SHP77 treated with DMSO at 0.1 percent for 48 hours (cell line): Measurements from ENCODE around the gene FRG2B.
"Not testable (repeated sequence)": the region's sequence is repeated elsewhere in the genome, so short reads cannot be mapped to it uniquely, and the experiment has no call there.

ENCODE experiments used
- DNase-seq: peaks from one replicate; lab custom pipeline; 2025; lab: John Stamatoyannopoulos, UW

FRG2B gene

DNA sequence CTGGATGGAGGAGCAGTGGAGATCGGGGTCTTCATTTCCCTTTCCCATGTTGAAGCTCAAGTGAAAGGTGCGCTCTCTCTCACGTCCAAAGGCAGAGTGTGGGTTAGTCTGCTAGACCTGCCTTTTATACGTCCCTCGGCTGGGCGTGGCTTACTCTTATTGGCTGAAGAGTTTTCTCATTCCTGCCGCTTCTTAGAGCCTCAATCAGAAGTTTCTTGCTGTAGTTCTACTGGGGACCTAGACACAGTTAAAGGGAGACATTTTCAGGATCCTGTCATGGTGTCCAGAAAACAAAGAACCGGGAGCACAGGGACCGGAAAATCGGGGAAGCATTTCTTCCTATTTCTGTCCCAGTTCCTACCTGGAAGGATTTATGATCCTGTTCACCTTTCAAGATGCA lies at the start of gene FRG2B:
TSS of gene FRG2B (minus strand) at position 101 of the 400 bp plus-strand sequence. CDS start at position 48, 53 bp downstream.
- DNase-seq, result not testable (repeated sequence)

DNA sequence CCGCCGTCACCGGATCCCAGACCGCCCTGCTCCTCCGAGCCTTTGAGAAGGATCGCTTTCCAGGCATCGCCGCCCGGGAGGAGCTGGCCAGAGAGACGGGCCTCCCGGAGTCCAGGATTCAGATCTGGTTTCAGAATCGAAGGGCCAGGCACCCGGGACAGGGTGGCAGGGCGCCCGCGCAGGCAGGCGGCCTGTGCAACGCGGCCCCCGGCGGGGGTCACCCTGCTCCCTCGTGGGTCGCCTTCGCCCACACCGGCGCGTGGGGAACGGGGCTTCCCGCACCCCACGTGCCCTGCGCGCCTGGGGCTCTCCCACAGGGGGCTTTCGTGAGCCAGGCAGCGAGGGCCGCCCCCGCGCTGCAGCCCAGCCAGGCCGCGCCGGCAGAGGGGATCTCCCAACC lies 40.9 kb upstream of the FRG2B start:
- not testable (repeated sequence) for DNase-seq

DNA sequence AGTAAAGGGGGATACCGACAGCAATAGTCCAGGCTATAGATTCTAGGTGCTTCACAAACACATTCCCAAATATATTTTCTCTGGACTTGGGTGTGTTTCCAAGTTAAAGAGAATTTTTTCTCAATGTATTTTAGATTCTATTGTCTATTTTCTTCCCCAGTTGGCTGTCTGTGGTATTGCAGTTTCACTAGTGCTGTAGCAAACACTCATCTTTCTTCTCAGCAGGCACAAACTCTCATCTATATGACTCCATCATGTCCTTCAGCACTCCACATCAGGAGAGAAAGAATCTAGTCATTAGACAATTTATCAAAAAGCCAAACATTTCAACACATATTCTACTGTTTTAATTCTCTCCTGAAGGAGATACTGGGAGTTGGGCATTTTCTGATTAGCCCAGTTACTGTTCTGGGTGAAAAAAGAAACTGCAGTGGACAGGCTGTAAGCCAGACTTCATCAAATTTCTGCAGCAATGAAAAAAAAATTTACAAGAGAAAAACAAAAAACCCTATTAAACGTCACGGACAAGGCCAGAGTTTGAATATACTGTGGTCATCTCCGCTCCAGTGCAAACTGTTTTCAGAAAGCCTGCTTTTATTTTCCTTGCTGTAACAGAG lies 37.1 kb upstream of the FRG2B start:
- DNase-seq, result not testable (repeated sequence)

DNA sequence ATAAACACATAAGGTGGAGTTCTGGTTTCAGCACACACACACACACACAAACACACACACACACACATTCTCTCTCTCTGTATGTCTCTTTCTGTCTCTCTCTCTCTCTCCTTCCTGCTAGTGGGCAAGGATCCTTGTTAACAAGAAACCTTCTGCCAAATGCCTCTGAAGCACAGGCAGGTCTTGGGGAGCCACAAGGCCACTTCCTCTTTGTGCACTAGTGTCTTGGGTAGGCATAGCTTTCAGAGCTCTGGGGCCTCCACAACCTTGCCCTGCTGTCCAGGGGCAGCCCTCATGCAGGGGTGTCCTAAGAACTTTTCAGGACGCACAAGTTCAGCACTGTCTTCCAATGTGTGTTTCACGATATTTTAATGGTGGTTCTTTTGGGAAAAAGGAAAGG lies 34.5 kb upstream of the FRG2B start:
- DNase-seq, result not testable (repeated sequence)

DNA sequence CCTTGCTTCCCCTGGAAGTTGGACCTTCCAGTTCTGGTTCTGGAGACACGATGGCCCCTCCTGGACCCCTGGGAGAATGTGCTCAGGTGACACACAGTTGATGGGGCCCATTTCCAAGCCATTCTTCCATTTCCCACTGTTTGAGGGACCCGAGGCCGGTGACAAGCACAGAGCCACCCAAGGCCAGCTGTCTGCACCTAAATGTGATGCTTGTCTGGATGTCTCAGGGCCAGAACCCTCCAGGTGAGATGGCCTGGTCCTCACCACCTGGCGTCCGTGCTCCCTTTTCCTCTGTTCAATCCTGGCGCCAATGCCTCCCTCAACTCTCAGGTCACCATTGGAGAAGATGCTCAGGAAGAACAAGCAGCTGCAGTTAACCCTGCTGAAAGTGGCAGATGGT lies 33.9 kb upstream of the FRG2B start:
- DNase-seq, result not testable (repeated sequence)

DNA sequence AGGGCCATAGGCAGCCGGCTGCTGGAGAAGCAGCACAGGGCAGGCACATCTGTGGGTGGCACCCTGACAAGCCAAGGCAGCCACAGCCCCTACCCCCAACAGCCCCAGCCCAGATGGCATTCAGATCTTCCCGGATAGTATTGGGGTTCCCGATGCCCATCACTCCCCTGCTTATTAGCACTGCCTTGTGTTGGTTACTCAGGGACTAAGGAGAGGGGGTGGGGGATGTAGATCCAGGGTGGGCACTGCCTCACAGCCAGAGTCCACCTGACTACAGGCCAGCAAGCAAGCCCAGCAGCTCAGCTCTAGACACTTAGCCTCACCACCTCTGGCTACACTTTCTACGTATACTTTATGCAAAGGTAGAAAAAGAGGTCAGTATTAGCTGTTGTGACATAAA lies 30.7 kb upstream of the FRG2B start:
- DNase-seq, result not testable (repeated sequence)

DNA sequence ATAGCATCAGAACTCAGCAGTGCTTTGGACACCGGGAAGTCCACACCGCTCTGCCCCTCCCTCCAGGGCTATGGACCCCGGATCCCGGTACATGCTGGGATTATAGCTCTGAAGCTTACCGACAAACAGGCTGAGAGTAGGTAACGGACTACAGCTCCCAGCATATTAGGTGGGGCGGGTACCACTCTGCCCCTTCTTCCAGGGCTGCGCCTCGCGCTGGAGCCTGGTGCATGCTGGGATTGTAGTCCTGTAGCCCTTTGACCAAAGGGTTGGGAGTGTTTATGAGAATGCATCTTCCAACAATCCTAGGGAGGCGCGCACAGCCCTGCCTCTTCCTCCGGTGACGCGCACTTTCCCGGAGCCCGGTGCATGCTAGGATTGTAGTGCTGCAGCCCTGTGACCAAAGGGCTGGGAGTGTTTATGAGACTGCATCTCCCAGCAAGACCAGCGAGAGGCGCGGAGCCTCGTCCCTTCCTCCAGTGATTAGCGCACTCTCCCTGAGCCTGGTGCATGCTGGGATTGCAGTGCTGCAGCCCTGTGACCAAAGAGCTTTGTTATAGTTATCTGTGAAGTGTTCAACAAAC lies 22.4 kb upstream of the FRG2B start:
- DNase-seq, result not testable (repeated sequence)

DNA sequence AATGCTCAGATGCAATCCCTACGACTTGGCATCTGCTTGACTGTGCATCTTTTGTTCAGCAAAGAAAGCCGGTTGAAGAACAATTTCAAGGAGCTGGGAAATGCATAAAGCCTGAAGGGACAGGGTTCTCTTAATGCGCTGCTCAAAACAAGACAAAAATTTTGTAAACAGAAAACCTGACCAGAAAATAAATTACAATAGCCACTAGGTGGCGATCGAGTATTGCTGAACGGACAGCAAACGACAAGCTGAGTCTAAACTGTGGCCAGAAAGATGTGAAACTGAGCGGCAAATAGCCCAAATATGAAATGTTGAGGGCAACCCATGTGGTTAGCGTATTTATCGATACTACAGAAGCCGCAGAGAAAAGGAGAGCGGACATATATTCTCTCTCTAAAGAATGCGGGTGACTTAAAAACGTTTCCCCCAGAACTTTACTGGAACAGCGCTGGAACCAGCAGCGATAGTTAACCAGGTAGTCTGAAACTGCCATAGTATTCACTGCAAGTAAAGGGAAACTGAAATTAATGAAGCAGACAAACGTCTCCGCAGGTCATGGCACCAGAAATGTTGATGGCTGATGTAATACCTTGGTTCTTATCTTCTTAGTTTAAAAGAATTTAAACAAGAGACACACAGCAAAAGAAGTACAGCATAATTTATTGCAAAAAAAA lies 20.6 kb upstream of the FRG2B start:
- DNase-seq, result not testable (repeated sequence)

DNA sequence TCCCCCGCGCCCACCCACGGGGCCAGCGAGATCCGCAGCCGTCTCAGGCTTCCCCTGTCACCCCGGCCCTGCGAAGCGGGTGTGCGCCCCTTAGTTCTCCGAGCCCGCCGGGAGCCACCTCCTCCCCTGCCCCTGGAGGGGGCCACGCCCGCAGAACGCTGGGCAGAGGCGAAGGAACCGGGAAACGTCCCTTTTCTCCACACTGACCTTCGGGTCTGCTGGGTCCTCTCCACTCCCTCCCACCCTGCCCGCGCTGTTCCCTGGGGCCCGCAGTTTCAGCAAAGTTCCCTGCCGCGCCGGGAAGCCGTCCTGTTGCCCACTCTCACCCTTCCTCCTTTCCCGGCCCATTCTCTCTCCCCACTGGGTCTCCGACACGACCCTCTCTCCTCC lies 11.2 kb upstream of the FRG2B start:
- DNase-seq, result not testable (repeated sequence)

DNA sequence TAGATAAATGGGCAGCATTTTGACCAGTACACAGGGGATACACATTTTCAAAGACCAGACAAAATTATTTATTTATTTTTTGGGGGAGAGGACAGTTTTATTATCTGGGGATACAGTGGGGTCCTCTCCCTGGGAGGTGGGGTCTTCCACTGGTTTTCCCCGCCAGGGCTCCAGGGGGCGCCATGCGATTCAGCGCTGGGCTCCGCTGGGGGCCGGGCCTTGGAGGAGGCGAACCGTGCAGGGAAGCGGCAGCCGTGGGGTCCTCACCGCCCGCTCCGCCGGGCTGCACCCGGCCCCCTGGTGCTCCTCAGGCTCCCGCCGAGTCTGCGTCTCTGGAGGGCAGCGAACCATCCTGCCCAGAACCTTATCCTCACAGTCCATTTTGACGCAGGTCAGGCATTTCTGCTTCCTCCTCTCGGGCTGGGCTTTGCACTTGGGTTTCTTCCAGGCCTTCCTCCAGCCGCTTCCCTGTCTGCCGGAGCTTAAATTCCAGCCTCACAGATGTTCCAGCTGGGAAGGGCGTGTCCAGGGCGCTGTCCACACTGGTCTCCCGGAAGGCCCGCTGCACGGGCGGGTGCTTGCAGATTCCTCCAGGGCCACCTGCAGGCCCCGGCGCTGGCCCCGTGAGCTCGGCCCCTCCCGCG lies 10.7 kb upstream of the FRG2B start:
- not testable (repeated sequence) for DNase-seq

DNA sequence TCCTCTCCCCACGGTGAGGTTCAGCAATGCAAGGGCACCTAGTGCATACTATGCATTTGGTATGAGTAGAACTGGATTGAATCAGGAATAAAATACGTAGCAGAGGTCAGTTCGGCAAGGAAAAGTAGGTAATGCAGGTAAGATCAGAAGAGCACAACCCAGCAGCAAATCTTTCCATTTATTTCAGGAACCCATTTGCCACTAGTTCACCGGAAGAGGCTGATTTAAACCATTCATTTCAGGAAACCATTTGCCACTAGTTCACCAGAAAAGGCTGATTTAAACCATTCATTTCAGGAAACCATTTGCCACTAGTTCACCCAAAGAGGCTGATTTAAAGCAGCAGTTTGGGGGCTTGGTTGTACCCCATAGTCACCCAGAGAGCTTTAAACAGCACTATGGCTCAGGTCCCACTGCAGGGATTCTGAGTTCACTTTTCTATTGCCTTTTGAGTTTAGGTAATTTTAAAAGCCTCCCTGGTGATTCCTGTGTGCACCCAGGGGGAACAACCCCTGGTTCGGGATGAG lies 4.2 kb upstream of the FRG2B start:
- not testable (repeated sequence) for DNase-seq

DNA sequence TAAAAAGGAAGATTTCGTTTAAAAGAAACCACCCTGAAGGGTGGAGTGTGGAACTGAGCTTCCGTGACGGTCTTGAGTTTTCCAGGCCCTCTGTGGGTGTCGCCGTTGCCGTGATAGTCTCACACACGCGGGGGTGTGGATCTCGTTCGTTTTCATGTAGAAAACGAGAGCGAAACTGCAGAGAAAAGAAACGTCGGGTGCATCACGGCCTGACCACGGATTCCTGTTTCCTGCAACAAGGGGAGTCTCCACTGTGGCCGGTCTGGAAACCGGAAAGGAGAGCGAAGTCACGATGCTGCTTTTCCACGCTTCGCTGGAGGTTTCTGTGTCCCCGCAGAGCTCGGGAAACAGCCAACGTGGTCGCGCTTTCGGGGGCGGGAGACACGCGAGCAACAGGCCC lies 4.1 kb downstream of the FRG2B start:
- not testable (repeated sequence) for DNase-seq

DNA sequence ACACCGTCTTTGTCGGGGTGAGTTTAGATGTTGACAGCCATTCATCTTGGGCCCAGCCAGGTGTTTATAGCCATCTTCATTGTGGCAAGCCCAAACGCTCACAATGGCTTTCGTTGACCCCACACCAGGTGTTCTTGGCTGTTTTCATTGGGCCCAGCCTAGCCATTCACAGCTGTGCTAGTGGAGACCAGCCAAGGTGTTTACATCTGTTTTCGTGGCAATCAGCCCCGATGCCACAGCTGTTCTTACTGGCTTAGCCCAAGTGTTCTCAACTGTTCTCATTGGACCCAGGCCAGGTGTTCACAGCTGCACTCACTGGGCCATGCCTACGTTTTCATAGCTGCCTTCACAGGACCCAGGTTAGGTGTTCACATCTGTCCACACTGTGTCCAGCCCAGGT lies 7.7 kb downstream of the FRG2B start:
- no peak for DNase-seq

DNA sequence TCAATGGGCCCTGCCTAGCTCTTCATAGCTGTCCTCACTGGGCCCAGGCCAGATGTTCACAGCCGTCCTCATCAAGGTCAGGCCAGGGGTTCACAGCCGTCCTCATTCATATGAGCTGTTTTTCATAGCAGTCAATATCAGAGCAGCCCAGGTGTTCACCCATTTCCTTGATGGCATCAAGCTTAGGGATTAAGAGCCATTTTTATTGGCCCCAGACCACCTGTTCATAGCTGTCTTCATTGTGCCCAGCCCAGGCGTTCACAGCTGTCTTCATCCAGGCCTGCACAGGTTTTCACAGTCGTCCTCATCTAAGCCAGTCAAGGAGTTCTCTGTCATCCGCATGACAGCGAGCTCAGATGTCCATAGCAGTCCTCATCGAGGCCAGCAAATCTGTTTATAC lies 9.4 kb downstream of the FRG2B start:
- DNase-seq, result no peak

DNA sequence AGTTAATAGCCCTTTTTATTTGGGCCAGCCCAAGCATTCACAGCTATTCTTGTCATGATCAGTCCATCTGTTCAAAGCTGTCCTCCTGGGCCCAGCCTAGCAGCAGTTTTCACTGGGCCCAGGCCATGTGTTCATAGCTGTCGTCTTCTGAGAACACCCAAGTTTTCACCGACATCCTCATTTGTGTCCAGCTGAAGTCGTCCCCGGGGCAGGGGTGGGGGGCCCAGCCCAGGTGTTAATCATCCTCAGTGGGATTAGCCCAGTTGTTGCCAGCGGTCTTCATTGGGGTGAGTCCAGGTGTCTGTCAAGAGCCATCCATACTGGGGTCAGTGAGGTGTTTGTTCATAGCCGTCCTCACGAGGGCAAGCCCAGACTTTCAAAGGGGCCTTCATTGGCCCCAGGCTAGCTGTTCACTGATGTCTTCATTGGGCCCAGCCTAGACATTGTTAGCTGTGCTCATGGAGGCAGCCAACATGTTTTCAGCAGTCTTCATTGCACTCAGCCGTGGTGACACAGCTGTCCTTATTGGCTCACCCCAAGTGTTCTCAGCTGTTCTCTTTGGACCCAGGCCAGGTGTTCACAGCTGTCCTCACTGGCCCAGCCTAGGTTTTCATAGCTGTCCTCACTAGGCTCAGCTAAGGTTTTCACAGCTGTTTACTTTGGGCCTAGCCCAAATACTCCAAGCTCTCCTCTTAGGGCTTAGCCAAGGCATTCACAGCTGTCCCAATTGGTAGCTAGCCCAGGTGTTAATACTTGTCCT lies 10.0 kb downstream of the FRG2B start:
- DNase-seq, result peak; percentile 24

DNA sequence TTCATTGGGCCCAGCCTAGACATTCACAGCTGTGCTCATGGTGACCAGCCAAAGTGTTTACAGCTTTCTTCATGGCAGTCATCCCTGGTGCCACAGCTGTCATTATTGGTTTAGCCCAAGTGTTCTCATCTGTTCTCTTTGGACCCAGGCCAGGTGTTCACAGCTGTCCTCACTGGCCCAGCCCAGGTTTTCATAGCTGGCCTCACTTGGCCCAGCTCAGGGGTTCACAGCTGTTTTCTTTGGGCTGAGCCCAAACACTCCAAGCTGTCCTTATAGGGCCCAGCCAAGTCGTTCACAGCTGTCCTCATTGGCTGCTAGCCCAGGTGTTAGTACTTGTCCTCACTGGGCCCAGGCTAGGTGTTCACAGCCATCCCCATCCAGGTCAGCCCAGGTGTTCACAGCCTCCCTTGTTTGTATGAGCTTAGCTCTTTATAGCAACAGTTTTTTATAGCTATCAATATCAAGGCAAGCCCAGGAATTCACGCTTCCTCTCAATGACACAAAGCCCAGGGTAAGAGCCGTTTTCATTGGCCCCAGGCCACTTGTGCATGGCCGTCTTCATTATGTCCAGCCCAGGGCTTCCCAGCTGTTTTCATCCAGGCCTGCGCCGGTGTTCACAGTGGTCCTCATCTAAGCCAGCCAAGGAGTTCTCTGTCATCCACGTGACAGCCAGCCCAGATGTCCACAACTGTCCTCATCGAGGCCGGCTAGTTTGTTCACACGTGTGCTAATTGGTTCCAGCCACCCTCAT lies 11.6 kb downstream of the FRG2B start:
- peak; percentile 54 for DNase-seq

DNA sequence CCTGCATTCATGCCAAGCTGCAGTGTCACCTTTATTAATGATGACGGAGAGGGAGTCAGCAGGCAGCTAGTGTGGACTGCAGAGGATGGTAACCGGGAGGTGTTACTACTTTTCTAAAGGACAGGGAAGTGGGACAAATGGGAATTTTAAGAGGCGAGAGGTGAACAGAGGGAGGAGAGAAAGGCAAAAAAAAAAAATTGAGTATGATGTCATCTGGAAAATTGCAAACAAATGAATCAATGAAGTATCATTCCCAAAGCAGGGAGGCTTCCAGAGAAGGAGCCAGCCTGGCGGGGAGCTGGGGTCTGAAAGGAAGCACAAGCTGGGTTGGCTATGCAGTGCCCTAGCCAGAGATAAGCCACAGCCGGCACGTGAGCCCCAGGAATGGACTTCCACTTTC lies 12.9 kb downstream of the FRG2B start:
- no peak for DNase-seq

DNA sequence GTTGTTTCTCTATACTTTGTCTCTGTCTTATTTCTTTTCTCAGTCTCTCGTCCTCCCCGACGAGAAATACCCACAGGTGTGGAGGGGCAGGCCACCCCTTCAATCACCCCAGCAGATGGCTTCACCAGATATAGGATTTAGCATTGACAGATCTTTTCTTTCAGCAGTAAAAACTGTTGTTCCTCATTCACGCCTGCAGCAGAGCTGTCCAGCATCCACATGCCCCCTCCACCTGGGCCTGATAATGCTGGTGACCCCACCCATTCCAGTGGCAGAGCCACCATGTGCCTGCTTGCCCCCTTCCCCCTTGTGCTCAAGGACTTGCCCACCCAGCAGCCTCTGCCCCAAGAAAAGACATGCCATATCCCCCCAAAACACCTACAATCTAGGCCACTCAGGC lies 15.5 kb downstream of the FRG2B start:
- no peak for DNase-seq

DNA sequence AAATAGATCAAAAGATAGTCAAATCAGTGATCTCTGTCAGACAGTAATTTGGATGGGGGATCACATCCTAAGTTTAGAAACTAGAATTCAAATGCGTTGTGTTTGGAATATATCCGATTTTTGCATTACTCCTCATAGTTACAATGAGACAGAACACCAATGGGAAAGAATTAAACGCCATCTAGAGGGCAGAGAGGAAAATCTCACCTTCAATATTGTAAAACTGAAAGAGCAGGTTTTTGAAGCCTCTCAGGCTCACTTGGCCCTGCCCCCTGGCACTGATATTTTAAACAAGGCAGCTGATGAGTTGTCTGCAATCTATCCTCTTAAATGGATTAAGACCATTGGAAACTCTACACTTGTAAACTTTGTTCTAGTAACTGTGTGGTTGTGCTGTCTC lies 17.7 kb downstream of the FRG2B start:
- peak; percentile 40 for DNase-seq

DNA sequence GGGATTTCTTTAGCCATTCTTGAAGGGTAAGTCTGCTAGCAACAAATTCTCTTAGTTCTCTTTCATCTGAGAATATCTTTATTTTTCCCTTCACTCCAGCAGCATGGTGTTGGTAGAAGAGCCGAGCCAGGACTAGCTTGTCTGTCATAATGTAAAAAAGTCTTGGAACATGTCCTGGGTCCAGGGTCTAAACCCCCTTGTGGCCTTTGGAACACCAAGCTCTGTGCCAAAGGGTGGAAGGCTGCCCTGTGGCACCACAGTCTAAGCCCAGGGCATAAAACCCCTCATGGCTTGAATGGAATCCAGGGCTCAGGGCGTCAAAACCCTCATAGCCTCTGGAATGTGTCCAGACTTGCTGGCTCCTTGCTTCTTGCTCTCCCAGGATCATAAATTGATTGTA lies 23.2 kb downstream of the FRG2B start:
- DNase-seq, result not testable (repeated sequence)

DNA sequence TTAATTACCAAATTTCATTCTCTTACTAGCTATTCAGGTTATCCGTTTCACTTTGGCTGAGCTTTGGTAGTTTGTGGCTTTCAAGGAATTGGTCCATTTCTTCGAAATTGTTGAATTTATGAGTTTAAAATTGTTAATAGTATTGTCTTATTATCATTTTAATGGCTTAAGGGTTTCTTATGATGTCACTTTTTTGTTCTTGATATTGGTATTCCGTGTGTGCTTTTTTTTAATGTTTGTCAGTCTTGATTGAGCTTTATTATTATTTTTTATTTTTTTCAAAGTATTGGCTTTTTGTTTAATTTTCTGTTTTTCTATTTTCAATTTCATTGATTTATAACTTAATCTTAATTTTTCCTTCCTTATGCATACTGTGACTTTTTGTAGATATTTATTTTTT lies 25.9 kb downstream of the FRG2B start:
- no peak for DNase-seq
